Astrocyte (in vitro differentiated cells and primary cell): Measurements from ENCODE around the gene ZNF317.

ENCODE experiments used
- CTCF ChIP-seq: IDR thresholded peaks from 2 replicates; pipeline ENCODE4 v1.5.1; 2011; ENCODE audit warnings: low read depth, mild to moderate bottlenecking, inconsistent platforms, low read length, moderate library complexity; ENCODE audit not compliant: insufficient read depth
- EZH2 ChIP-seq: IDR thresholded peaks from 2 replicates; pipeline ENCODE4 v1.6.1; 2012; ENCODE audit warnings: mild to moderate bottlenecking, low read length, inconsistent platforms; ENCODE audit not compliant: insufficient read depth

DNA sequence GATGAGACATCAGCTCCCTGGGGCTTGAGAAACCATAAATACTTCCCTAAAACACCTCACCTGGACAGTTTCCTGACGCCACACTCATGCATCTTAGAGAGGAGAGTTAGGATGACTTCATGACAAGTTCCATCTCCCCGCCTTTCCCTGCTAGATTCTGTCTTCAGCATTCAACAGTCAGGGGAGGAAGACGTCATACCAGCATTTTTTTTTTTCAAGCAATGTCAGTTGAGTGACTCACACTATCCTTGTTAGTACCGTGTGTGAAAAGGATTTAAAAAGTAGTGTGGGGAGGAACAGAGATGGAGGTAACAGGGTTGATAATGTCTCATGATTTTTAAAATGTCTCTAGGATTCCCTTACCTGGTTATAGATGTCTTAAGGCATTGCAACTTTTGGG lies 38.7 kb downstream of the ZNF317 start, which contains the start of gene OR7D2:
- TF ChIP-seq CTCF (no peak), EZH2 (no peak)
